Peyer's patch (tissue), 4 donors: Measurements from ENCODE around the gene ZEB1.

Experiments used
- CTCF ChIP-seq, 6 experiments: fragments of 450-650 bp in 4 of 6; fragments of 200-600 bp in 2 of 6; sonication (generic) in 1 of 6; IDR thresholded peaks; one replicate each; pipeline ENCODE4 v1.5.1; 2017 to 2019; ENCODE audit warnings: antibody characterized with exemption in 6 of 6, mild to moderate bottlenecking in 3 of 6, moderate library complexity in 1 of 6
- POLR2A ChIP-seq, 2 donors: fragments of 450-650 bp; IDR thresholded peaks; one replicate each; pipeline ENCODE4 v1.5.1; 2017; ENCODE audit warnings: antibody characterized with exemption in 2 of 2, mild to moderate bottlenecking in 2 of 2, moderate library complexity in 2 of 2

- TF ChIP-seq CTCF (IDR thresholded peaks at IDR 0.05): no peak
- TF ChIP-seq POLR2A (IDR thresholded peaks at IDR 0.05): peak in 1 of 2 donors; percentile 8
These were observed 598 bp upstream of the ZEB1 start for GRCh38 chr10:31318382-31318853.
